NCI-H2196 treated with DMSO at 0.1 percent for 48 hours (cell line): ENCODE measurements around the gene RPS6KB2.
"Not testable (repeated sequence)": the region's sequence is repeated elsewhere in the genome, so short reads cannot be mapped to it uniquely, and the experiment has no call there.

Source experiments
- DNase-seq: peaks from one replicate; lab custom pipeline; 2025; ENCODE audit not compliant: unreplicated experiment; lab: John Stamatoyannopoulos, UW

The RPS6KB2 gene

DNA sequence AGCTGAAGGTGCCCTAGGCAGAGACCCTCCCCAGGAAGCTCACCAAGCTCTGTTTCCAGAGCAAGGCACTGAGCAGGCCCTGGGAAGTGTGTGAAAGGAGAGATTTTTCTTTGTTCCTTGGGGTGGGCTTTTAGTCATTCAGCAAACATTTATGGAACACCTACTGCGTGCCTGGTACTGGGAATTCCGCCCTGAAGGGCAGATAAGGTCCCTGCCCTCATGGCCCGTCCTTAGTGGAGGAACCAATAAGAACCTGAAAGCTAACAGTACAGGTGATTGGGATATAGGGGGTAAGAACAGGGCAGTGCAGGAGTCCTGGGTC lies 36.9 kb downstream of the RPS6KB2 start:
- DNase-seq = no peak

DNA sequence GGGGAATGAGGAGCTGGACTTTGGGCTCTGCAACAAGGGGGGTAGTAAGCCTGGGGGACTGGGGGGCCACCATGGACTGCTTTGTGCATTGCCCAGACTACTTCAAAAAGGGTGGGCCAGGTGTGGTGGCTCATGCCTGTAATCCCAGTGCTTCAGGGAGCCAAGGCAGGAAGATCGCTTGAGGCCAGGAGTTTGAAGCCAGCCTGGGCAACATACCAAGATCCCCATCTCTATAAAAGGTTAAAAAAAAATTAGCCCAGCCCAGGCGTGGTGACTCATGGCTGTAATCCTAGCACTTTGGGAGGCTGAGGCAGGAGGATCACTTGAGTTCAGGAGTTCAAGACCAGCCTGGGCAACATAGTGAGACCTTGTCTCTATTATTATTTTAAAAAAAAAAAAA lies 37.2 kb downstream of the RPS6KB2 start:
- DNase-seq = not testable (repeated sequence)

DNA sequence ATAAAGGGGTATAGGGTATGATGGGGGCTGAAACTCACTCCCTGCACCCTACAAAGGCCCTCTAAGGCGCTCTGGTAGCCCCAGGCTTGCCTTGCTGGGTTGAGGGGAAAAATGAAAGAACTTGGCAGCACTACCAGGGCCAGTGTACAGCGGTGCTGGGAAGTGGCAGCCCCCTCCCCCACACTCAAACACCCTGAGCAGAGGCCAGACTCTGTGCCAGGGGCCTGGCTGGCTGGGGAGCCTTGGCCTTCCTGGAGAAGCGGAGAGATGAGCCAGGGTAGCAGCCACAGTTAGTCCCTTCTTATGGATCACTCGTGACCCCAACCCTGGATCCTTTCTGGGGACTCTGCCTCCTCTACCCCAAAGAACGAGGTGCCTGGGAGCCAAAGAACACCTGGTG lies 38.1 kb downstream of the RPS6KB2 start:
- DNase-seq = no peak

DNA sequence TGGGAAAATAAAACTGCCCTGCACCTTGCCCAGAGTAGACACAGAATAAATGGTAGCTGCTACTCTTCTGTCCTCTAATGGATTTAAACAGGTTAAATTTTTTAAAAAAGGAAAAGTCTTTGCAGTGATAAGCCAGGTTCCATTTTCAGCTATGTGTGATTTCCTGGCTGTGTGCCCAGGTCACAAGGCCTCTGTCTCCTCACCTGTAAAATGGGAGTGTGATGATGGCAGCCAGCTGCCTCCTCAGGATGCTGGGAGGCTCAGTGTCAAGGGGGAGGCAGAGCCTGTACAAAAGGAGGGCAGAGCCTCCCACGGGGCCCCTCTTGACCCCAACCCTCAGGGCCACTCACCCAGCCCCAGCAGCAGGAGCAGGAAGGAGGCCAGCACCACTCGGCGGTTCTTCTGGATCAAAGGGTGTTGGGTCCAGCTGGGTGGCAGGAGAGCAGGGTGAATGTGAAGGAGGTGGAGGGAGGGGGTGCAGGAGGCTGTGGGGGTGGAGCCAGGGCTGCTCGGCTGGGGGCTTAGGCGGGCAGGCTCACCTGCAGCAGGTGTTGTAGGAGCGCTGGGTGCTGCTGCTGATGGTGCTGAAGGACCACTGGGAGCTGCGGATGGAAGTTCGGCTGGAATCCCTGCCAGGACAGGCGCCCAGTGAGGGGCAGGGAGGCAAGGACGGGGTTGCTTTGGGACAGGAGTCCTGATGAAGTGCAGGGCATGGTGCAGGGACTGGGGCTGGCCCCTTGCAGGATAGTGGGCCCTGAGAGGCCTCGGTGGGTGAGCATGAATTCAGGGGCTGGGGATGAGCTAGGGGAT lies 38.9 kb downstream of the RPS6KB2 start:
- DNase-seq = no peak

DNA sequence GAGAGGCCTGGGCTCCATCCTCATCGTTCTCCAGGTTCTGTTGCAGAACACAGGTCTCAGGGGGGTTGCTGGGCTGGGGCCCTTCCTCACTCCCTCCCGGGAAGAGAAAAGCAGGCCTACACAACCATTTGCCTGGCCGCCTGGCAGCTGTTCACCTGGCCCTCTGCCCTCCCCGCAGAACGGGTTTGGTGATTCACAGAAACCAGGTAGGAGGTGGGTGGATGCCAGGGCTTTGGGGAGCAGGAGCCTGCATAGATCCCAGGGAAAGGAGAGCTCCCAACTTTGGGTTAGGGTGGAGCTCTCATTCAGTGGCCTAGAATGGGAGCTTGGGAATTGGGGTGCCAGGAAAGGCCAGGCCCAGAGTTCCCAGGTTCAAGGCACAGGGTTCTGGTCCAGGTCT lies 39.8 kb downstream of the RPS6KB2 start:
- DNase-seq = peak; percentile 20

DNA sequence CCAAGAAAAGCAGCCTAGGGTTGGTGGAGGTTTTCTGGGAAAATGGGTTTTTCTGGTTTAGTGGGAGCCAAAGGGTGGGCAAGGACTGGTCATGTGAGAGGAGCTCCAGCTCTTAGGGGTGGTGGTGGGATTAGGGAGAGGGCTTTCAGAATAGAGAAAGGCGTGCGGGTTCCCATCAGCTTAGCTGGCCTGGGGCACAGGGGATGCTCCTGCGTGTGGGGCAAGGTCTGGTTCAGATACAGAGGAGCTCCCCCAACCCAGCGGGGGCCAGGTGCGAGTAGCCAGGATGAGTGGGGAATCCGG lies 40.1 kb downstream of the RPS6KB2 start:
- DNase-seq = no peak

DNA sequence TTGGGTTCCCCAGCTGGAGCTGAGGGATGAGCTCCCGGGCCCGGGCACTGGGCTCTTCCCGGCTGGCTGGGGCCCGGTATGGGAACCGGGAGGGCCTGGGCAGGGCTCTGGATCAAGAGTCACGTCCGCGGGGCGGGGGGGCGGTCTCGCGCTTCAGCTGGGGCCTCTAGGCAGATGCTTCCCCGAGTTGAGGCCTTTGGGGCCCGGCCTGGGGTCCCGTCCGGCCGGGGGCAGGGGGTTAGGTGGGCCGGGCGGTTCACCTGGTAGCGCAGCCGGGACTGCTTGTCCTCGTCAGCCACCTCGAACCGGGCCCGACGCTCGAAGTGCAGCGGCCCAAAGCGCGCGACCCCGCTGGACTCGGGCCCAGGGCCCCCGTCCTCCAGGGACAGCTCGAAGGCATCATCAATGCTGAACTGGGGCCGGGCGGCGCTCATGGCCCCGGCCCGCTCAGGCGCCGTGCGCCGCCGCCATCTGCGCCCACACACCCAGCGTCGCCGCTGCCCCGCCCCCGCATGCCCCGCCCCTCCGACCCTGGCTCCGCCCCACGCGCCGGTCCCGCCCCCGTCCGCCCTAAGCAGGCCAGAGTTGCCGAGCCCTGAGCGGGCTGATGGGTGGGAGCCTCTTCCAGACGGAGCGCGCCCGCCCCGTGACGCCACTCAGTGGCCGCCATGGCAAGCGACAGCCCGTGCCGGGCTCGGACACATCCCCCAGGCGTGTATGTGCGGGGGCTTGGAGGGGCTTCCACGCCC lies 40.6 kb downstream of the RPS6KB2 start, which contains the start of gene TMEM134:
Gene TMEM134 (minus strand): TSS at position 493 of the 749 bp plus-strand sequence. CDS start 59 bp downstream, at position 434.
- peak; percentile 75 for DNase-seq

DNA sequence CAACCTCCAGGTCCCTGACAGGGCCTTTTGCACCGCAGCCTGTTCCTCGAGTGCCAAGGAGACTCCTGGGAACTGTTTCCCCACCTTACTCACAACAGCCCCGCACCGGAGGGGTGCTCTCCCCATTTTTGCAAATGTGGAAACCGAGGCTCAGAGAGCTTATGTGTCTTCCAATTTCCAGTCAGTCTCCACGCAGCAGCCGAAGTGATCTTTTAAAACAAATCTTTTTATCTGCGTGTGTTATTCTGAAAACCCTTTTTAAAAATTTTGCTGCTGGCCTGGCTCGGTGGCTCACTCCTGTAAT lies 41.2 kb downstream of the RPS6KB2 start:
- no peak for DNase-seq

DNA sequence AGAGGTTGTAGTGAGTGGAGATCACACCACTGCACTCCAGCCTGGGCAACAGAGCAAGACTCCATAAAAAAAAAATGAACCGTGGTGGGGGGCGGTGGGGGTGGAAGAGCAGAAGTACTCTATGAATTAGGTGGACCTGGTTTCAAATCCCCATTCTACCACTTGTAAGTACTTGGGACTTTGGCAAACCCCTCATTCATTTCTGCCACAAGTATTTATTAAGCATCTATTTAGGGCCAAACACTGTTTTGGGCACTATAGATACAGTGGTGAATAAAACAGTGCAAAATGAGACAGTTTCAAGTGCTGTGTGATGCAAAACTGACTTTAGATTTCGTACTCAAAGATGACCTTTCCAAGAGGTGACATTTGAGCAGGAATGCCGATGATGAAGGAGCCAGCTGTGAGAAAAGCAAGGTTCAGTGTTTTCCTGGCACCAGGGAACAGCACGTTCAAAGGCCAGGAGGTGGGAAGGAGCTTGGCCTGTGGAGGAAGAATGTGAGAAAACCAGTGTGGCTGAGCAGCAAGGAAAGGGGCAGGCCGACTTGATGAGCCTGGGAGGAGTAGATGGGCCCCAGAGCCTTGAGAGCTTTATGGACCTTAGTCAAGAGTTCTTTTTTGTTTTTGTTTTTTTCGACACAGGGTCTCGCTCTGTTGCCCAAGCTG lies 42.2 kb downstream of the RPS6KB2 start:
- DNase-seq = no peak

DNA sequence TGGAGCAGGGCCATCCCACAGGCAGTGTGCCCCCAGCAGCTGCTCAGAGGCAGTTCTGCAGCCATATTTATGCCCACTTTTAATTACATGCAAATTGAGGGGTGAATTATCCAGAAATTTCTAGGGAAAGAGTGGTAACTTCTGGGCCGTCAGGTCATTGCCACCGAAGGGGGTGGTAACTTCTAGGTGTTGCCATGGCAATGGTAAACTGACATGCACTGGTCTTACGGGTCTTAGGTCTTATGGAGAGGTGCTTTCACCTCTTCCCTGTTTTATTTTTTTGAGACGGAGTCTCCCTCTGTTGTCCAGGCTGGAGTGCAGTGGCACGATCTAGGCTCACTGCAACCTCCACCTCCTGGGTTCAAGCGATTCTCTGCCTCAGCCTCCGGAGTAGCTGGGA lies 44.6 kb downstream of the RPS6KB2 start:
- no peak for DNase-seq

DNA sequence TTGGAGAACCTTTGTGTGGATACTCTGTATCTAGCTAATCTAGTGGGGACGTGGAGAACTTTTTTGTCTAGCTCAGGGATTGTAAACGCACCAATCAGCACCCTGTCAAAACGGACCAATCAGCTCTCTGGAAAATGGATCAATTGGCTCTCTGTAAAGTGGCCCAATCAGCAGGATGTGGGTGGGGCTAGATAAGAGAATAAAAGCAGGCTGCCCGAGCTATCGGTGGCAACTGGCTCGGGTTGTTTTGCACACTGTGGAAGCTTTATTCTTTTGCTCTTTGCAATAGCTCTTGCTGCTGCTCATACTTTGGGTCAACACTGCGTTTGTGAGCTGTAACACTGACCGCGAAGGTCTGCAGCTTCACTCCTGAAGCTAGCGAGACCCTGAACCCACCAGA lies 48.4 kb downstream of the RPS6KB2 start:
- DNase-seq = not testable (repeated sequence)

DNA sequence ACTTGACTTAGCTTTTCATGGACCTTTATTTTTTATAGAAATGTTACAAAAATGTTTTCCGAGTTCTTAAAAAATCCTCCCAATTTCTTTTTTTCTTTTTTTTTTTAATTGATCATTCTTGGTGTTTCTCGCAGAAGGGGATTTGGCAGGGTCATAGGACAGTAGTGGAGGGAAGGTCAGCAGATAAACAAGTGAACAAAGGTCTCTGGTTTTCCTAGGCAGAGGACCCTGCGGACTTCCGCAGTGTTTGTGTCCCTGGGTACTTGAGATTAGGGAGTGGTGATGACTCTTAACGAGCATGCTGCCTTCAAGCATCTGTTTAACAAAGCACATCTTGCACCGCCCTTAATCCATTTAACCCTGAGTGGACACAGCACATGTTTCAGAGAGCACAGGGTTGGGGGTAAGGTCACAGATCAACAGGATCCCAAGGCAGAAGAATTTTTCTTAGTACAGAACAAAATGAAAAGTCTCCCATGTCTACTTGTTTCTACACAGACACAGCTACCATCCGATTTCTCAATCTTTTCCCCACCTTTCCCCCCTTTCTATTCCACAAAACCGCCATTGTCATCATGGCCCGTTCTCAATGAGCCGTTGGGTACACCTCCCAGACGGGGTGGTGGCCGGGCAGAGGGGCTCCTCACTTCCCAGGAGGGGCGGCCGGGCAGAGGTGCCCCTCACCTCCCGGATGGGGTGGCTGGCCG lies 49.2 kb downstream of the RPS6KB2 start:
- DNase-seq = not testable (repeated sequence)

DNA sequence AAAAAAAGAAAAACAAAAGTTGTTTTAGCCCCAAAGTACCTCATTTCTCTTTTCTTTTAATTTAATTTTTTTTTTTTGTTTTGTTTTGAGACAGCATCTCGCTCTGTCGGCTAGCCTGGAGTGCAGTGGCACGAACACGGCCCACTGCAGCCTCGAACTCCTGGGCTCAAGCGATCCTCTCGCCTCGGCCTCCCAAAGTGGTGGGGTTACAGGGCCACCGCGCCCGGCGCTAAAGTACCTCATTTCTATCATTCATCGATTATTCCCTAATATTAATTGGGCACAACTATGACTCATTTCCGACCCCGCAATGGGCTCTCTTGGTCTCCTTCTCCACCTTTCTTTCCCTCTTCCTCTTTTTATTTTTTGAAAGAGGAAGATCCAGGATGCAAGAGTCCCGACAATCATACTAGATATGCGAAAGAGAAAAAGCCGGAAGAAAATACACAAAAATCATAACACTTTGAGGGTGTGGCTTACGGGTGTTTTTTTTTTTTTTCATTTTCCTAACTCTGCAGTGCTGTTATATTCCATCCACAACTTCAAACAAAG lies 54.1 kb downstream of the RPS6KB2 start:
- DNase-seq = no peak

DNA sequence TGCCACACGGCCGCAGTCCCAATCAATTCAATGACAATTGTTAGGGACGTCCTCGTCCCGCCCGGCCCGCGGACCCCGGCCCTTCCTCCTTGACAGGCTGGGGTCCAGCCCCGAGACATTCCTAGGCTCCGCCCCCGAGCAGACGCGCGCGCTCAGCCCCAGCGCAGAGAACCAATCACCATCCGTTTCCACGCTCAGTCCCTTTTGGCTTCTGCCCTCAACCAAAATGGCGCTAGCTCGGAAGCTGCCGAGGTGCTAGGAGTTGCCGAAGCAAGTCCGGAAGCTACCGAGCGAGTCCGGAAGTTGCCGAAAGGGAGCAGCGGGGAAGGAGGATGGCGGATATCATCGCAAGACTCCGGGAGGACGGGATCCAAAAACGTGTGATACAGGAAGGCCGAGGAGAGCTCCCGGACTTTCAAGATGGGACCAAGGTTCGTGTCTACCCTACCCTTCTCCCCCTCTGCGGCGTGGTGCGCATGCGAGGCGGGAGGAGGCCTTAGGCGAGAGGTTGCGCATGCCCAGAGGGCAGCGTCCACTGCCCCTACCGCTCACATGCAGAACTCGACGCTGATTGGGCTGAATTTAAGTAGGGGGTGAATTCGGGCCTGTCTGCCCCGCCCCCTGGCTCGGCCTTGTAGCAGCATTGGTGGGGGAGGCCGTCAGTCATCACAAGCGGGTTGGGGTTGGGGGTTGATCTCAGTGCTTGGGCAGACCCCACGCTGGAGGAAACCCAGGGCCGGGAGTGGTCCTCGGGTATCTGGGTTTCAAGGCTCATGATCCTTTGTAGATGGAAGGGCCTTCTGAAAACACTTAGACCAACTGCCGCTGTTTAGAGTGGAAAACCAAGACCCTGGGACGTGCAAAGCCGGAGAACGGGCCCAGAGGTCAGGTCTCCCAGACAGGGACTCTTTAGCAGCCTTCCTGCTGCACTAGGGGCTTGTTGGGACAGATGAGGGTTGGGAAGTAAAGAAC lies 54.8 kb downstream of the RPS6KB2 start, which contains the start of gene AIP:
Gene AIP (plus strand): TSS at position 200 of the 972 bp plus-strand sequence. CDS start 133 bp downstream, at position 333.
- DNase-seq = peak; percentile 97

DNA sequence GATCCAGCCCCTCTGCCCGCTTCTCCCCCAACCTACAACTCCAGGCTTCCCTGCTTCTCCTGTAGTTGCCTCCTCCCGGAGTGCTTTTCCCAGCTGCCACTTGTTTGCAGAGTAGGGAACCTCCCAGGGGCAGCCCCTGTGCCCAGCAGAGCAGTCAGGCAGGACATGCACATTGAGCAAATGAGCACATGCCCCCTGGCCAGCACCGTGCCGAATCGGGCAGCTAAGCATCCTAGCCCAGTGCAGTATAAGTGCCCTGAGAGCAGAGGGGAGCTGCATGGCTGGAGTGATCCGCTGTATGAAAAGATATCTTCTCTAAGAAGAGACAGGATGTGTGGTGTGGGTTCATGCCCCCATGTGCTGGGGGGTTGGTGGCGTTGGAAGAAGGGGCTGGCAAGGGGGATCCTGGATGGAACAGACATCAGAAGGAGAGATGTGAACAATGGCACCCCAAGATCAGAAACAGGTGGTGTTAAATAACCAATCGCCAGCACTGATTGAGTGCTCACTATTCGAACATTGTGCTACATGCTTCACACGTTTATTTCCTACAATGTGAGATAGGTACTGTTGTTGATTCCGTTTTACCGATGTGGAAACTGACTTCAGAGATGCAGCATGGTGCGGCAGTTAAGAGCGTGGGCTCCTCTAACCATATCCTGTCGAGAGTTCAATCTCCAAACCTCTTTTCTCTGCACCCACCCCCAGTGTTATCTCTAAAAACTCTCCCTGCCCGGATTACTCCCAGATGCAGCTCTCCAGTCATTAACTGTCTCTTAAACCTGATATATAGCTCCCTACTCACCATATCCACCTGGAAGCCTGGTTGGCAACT lies 55.8 kb downstream of the RPS6KB2 start:
- DNase-seq = no peak

DNA sequence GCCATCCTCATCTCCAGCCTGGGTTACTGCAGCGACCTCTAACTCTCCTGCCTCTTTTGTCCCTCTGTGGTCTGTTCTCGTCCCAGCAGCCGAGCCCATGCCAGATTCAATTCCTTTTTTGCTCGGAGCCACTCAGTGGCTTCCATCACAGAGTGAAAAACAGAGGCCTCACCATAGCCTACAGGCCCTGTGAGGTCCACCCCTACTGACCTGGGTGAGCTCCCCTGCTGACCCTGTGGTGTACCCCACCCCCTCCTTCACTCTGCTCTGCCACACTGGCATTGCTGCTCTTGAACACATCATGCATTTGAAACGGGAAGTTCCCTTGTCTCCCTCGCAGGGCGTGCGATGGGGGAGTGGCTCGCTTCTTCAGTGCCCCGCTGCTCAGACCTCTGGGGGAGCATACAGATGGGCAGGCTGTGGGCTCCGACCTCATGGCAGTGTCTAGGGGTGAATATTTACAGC lies 56.6 kb downstream of the RPS6KB2 start:
- DNase-seq = no peak
